Dendritic cell treated with granulocyte-macrophage colony-stimulating factor and Interleukin-4, amounts not matched to agents 40 ng/mL and 50 ng/mL, for 4 days (primary cell): ENCODE results near the gene SLC25A36.
"Not testable (repeated sequence)": the region's sequence is repeated elsewhere in the genome, so short reads cannot be mapped to it uniquely, and the experiment has no call there.

ENCODE experiments used
- H3K27ac Mint-ChIP-seq: one replicate; pipeline ENCODE4 v1.8.0; 2022; ENCODE audit warnings: mild to moderate bottlenecking, mixed read lengths
- H3K27me3 Mint-ChIP-seq: one replicate; pipeline ENCODE4 v1.8.0; 2022; ENCODE audit warnings: mild to moderate bottlenecking, mixed read lengths
- H3K36me3 Mint-ChIP-seq: one replicate; pipeline ENCODE4 v1.8.0; 2022; ENCODE audit warnings: low read depth, mixed read lengths
- H3K4me1 Mint-ChIP-seq: one replicate; pipeline ENCODE4 v1.8.0; 2022; ENCODE audit warnings: low read depth, mixed read lengths
- H3K4me3 Mint-ChIP-seq: one replicate; pipeline ENCODE4 v1.8.0; 2022; ENCODE audit warnings: mild to moderate bottlenecking, moderate library complexity, mixed read lengths
- H3K9me3 Mint-ChIP-seq: one replicate; pipeline ENCODE4 v1.8.0; 2022; ENCODE audit warnings: mixed read lengths
- intact Hi-C: fragments of 100-400 bp; cut with micrococcal nuclease; formaldehyde crosslinking; loops from one replicate; pipeline ENCODE4 v1.15.0; 2022

Gene SLC25A36

GRCh38 chr3:140917772-140918171 is 23.9 kb upstream of the SLC25A36 start:
- Mint-ChIP-seq H3K27ac (no peak overlapping the region), H3K4me3 (no peak overlapping the region), H3K4me1 (no peaks in the 10 kb centered on the region), H3K36me3 (no peaks in the 10 kb centered on the region), H3K9me3 (no peaks in the 10 kb centered on the region), H3K27me3 (no peaks in the 10 kb centered on the region)
- intact Hi-C loops, result no loop called here

GRCh38 chr3:140920029-140920428 is 21.6 kb upstream of the SLC25A36 start:
- no peak overlapping the region for H3K4me3 Mint-ChIP-seq
- no peaks in the 10 kb centered on the region for H3K27me3 Mint-ChIP-seq
- no peaks in the 10 kb centered on the region for H3K4me1 Mint-ChIP-seq
- no peak overlapping the region for H3K27ac Mint-ChIP-seq
- H3K9me3 Mint-ChIP-seq, result no peaks in the 10 kb centered on the region
- intact Hi-C loops, result loop anchor here (5.0 to 10.0 kb wide), 2 partner anchors 52 to 275 kb away; no protein-coding TSS in a partner anchor
- no peaks in the 10 kb centered on the region for H3K36me3 Mint-ChIP-seq

GRCh38 chr3:140922634-140923033 is 19.0 kb upstream of the SLC25A36 start:
- H3K27me3 Mint-ChIP-seq, result no peaks in the 10 kb centered on the region
- no peaks in the 10 kb centered on the region for H3K4me1 Mint-ChIP-seq
- H3K9me3 Mint-ChIP-seq, result no peaks in the 10 kb centered on the region
- no peak overlapping the region for H3K27ac Mint-ChIP-seq
- H3K36me3 Mint-ChIP-seq, result no peaks in the 10 kb centered on the region
- no peak overlapping the region for H3K4me3 Mint-ChIP-seq
- intact Hi-C loops, result loop anchor here (5.0 to 10.0 kb wide), 2 partner anchors 50 to 272 kb away; no protein-coding TSS in a partner anchor

GRCh38 chr3:140924097-140924873 is 17.4 kb upstream of the SLC25A36 start:
- Mint-ChIP-seq H3K36me3 (no peaks in the 10 kb centered on the region), H3K27me3 (no peaks in the 10 kb centered on the region), H3K4me1 (no peaks in the 10 kb centered on the region), H3K9me3 (no peaks in the 10 kb centered on the region), H3K27ac (no peak overlapping the region), H3K4me3 (no peak overlapping the region)
- intact Hi-C loops, result loop anchor here (5.0 to 10.0 kb wide), 2 partner anchors 48 to 271 kb away; no protein-coding TSS in a partner anchor

GRCh38 chr3:140927279-140928069 is 14.2 kb upstream of the SLC25A36 start:
- Mint-ChIP-seq H3K27ac (no peak overlapping the region), H3K4me3 (no peak overlapping the region), H3K27me3 (no peaks in the 10 kb centered on the region), H3K9me3 (no peaks in the 10 kb centered on the region), H3K4me1 (no peaks in the 10 kb centered on the region), H3K36me3 (no peaks in the 10 kb centered on the region)
- intact Hi-C loops, result loop anchor here (10.0 kb wide), 1 partner anchor 267 kb away; no protein-coding TSS in a partner anchor

- Mint-ChIP-seq H3K4me3 (no peak overlapping the region), H3K36me3 (no peaks in the 10 kb centered on the region), H3K27ac (no peak overlapping the region), H3K27me3 (no peaks in the 10 kb centered on the region), H3K9me3 (no peaks in the 10 kb centered on the region), H3K4me1 (no peaks in the 10 kb centered on the region)
- intact Hi-C loops, result loop anchor here (10.0 kb wide), 1 partner anchor 265 kb away; no protein-coding TSS in a partner anchor
These were observed 12.2 kb upstream of the SLC25A36 start for GRCh38 chr3:140929446-140929845.

- Mint-ChIP-seq H3K27me3 (peaks cover 4% of the 10 kb centered on the region), H3K9me3 (peaks cover 5% of the 10 kb centered on the region), H3K36me3 (no peaks in the 10 kb centered on the region), H3K27ac (no peak overlapping the region), H3K4me3 (peak overlapping the region; percentile 2), H3K4me1 (no peaks in the 10 kb centered on the region)
- intact Hi-C loops, result no loop called here
These were observed 10.6 kb upstream of the SLC25A36 start for GRCh38 chr3:140931016-140931454.

- intact Hi-C loops, result no loop called here
- Mint-ChIP-seq H3K36me3 (no peaks in the 10 kb centered on the region), H3K9me3 (peaks cover 11% of the 10 kb centered on the region), H3K4me3 (no peak overlapping the region), H3K27me3 (peaks cover 9% of the 10 kb centered on the region), H3K4me1 (no peaks in the 10 kb centered on the region), H3K27ac (no peak overlapping the region)
These were observed 9.8 kb upstream of the SLC25A36 start for GRCh38 chr3:140931801-140932200.

- H3K27me3 Mint-ChIP-seq, result peaks cover 14% of the 10 kb centered on the region
- intact Hi-C loops, result no loop called here
- H3K27ac Mint-ChIP-seq, result no peak overlapping the region
- H3K9me3 Mint-ChIP-seq, result peaks cover 11% of the 10 kb centered on the region
- H3K4me1 Mint-ChIP-seq, result no peaks in the 10 kb centered on the region
- H3K36me3 Mint-ChIP-seq, result no peaks in the 10 kb centered on the region
- H3K4me3 Mint-ChIP-seq, result no peak overlapping the region
These were observed 8.5 kb upstream of the SLC25A36 start for GRCh38 chr3:140933109-140933508.

- H3K27me3 Mint-ChIP-seq, result peaks cover 14% of the 10 kb centered on the region
- no peaks in the 10 kb centered on the region for H3K4me1 Mint-ChIP-seq
- intact Hi-C loops, result no loop called here
- no peak overlapping the region for H3K27ac Mint-ChIP-seq
- H3K9me3 Mint-ChIP-seq, result peaks cover 11% of the 10 kb centered on the region
- no peaks in the 10 kb centered on the region for H3K36me3 Mint-ChIP-seq
- no peak overlapping the region for H3K4me3 Mint-ChIP-seq
These were observed 8.1 kb upstream of the SLC25A36 start for GRCh38 chr3:140933552-140933951.

- H3K27ac Mint-ChIP-seq, H3K4me3 Mint-ChIP-seq, H3K4me1 Mint-ChIP-seq, intact Hi-C loops: not testable (repeated sequence)
- Mint-ChIP-seq H3K27me3 (peaks cover 18% of the 10 kb centered on the region), H3K9me3 (peaks cover 11% of the 10 kb centered on the region), H3K36me3 (peaks cover 17% of the 10 kb centered on the region)
These were observed 2.3 kb upstream of the SLC25A36 start for GRCh38 chr3:140939305-140939704.

GRCh38 chr3:140941090-140941433 is 574 bp upstream of the SLC25A36 start:
- Mint-ChIP-seq H3K27ac (peak overlapping the region; percentile 95), H3K36me3 (peaks cover 17% of the 10 kb centered on the region), H3K4me1 (peaks cover 18% of the 10 kb centered on the region), H3K4me3 (peak overlapping the region; percentile 98), H3K9me3 (peaks cover 6% of the 10 kb centered on the region), H3K27me3 (peaks cover 14% of the 10 kb centered on the region)
- intact Hi-C loops, result loop anchor here (5.0 kb wide), 1 partner anchor 1554 kb away; the partner anchor contains the start of gene COPB2

GRCh38 chr3:140942221-140943104 is 827 bp downstream of the SLC25A36 start:
- Mint-ChIP-seq H3K36me3 (peaks cover 27% of the 10 kb centered on the region), H3K4me3 (peak overlapping the region; percentile 98), H3K27me3 (peaks cover 6% of the 10 kb centered on the region), H3K4me1 (peaks cover 31% of the 10 kb centered on the region), H3K27ac (peak overlapping the region; percentile 95), H3K9me3 (no peaks in the 10 kb centered on the region)
- intact Hi-C loops, result loop anchor here (5.0 kb wide), 1 partner anchor 1555 kb away; the partner anchor contains the start of gene COPB2
